Measurements from ENCODE around the gene COL4A6. TPM values are rescaled to one million over a fixed set of nuclear protein-coding genes. Genes with fewer than 3 reads are reported as not detected.

Gene COL4A6
- polyA plus RNA-seq, 3 donors, result not detected

DNA sequence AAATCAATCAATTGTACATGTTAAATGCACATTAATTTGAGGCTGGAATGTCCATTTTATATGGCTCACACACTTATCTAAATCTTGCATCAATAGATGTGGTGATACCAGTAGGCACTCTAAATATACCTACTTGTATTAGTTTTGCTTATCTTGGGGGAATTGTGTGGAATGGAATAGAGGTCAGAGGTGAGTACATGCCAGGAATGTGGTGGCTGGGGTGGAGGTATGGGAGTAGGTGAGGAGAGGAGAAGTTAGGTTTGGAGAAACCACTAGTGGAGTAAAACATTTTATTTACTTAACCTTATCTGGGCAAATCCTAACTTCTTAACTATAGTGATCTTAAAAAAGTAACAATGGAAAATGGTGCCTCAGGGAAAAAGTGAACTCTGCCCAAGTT lies 183.6 kb downstream of the COL4A6 start:
- intact Hi-C loops (cut with micrococcal nuclease), result no loop called here
- Mint-ChIP-seq H3K36me3 (no peaks in the 10 kb centered on the region), H3K4me3 (no peak overlapping the region), H3K27ac (no peak overlapping the region), H3K27me3 (ENCODE audit: low read depth in 3 of 3) (peaks cover 2 to 3% (median 3%) of the 10 kb centered on the region in 3 donors), H3K9me3 (peaks cover 0 to 4% (median 0%) of the 10 kb centered on the region in 7 donors), H3K4me1 (no peaks in the 10 kb centered on the region)
- H3K27me3 ChIP-seq (ENCODE audit: control insufficient read depth in 2 of 2, insufficient read depth in 2 of 2, low read length in 2 of 2), result peaks cover 0 to 2% of the 10 kb centered on the region in 2 donors
- no peak overlapping the region for H3K4me3 ChIP-seq (replicated peaks in 1 of 3; ENCODE audit: low read depth in 2 of 3, low read length in 3 of 3)
- no peaks in the 10 kb centered on the region for H3K9me3 ChIP-seq (replicated peaks in 1 of 2; ENCODE audit: control insufficient read depth in 1 of 2, insufficient read depth in 1 of 2, low read length in 2 of 2)
- H3K4me2 ChIP-seq (replicated peaks; ENCODE audit: extremely low read depth, low read length, poor library complexity, severe bottlenecking), result no peak overlapping the region
- no peaks in the 10 kb centered on the region for H3K36me3 ChIP-seq (replicated peaks in 1 of 2; ENCODE audit: control insufficient read depth in 1 of 2, insufficient read depth in 2 of 2, low read length in 2 of 2)
- no peak overlapping the region for H2AFZ ChIP-seq (ENCODE audit: insufficient read depth, low read depth, low read length, poor library complexity, severe bottlenecking)
- TF ChIP-seq, protein P1, sequence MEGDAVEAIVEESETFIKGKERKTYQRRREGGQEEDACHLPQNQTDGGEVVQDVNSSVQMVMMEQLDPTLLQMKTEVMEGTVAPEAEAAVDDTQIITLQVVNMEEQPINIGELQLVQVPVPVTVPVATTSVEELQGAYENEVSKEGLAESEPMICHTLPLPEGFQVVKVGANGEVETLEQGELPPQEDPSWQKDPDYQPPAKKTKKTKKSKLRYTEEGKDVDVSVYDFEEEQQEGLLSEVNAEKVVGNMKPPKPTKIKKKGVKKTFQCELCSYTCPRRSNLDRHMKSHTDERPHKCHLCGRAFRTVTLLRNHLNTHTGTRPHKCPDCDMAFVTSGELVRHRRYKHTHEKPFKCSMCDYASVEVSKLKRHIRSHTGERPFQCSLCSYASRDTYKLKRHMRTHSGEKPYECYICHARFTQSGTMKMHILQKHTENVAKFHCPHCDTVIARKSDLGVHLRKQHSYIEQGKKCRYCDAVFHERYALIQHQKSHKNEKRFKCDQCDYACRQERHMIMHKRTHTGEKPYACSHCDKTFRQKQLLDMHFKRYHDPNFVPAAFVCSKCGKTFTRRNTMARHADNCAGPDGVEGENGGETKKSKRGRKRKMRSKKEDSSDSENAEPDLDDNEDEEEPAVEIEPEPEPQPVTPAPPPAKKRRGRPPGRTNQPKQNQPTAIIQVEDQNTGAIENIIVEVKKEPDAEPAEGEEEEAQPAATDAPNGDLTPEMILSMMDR (IDR thresholded peaks at IDR 0.05), result no peak
- no peaks in the 10 kb centered on the region for H3K79me2 ChIP-seq (ENCODE audit: insufficient read depth, low read length)
- no peaks in the 10 kb centered on the region for H3K4me1 ChIP-seq (ENCODE audit: control insufficient read depth in 1 of 2, insufficient read depth in 2 of 2, low read length in 2 of 2)
- no peak overlapping the region for H3K27ac ChIP-seq (ENCODE audit: low read depth in 1 of 2, low read length in 2 of 2)
- H3K9ac ChIP-seq (ENCODE audit: insufficient read depth, low read length, poor library complexity, severe bottlenecking), result no peak overlapping the region
- DNase-seq, result no peak
- H4K20me1 ChIP-seq (ENCODE audit: insufficient read depth, low read length), result no peaks in the 10 kb centered on the region

DNA sequence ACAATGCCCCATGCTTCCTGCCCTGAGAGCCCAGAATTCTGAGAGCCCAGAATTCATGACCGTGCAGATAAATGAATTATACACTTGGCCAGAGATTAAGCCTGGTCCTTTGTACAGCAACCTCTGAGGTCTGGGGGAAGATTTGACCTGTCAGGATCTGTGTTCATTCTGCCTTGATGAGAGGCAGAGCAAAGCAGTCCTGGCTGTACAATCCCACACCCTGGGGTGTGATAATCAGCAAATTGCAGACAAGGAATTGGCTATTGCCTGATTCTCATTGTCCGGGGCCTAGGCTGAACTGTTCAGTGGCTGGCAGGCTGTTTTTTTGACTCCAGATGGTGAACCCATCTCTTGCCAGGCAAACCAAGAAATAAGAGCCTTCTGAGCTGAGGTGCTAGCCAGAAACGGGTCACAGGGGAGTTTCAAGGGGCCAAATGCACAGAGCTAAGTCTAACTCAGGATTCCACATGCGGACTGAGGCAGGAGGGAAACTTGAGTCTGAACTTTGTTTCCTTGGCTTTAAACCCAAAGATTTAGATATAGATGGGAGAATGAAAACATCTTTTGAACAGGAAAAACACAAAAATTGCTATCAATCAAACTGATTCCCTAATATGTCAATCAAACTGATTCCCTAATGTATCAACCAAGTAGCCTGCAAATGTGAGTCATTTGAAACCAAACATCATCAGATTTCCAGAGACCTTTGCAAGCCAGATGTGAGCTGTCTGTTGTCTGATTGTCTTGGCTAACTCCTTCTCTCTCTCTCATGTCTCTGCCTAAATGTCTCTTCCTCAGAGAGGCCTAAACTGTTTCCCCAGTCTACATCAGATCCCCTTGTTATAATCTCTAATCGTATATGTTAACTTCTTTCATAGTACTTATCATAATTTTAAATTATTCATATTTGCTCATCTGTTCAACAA lies 187.3 kb downstream of the COL4A6 start:
- no peak overlapping the region for H3K4me2 ChIP-seq (replicated peaks; ENCODE audit: extremely low read depth, low read length, poor library complexity, severe bottlenecking)
- Mint-ChIP-seq H3K36me3 (no peaks in the 10 kb centered on the region), H3K9me3 (peaks cover 0 to 4% (median 0%) of the 10 kb centered on the region in 7 donors), H3K4me3 (no peak overlapping the region), H3K27me3 (ENCODE audit: low read depth in 3 of 3) (peaks cover 1 to 3% (median 3%) of the 10 kb centered on the region in 3 donors), H3K4me1 (no peaks in the 10 kb centered on the region), H3K27ac (no peak overlapping the region)
- no peaks in the 10 kb centered on the region for H3K9me3 ChIP-seq (replicated peaks in 1 of 2; ENCODE audit: control insufficient read depth in 1 of 2, insufficient read depth in 1 of 2, low read length in 2 of 2)
- H3K4me3 ChIP-seq (replicated peaks in 1 of 3; ENCODE audit: low read depth in 2 of 3, low read length in 3 of 3), result no peak overlapping the region
- H3K27ac ChIP-seq (ENCODE audit: low read depth in 1 of 2, low read length in 2 of 2), result no peak overlapping the region
- no peaks in the 10 kb centered on the region for H4K20me1 ChIP-seq (ENCODE audit: insufficient read depth, low read length)
- no peaks in the 10 kb centered on the region for H3K36me3 ChIP-seq (replicated peaks in 1 of 2; ENCODE audit: control insufficient read depth in 1 of 2, insufficient read depth in 2 of 2, low read length in 2 of 2)
- WGBS (ENCODE audit: insufficient coverage), result 100% methylated on average over 1 of the region's 5 CpGs
- H3K4me1 ChIP-seq (ENCODE audit: control insufficient read depth in 1 of 2, insufficient read depth in 2 of 2, low read length in 2 of 2), result no peaks in the 10 kb centered on the region
- H3K9ac ChIP-seq (ENCODE audit: insufficient read depth, low read length, poor library complexity, severe bottlenecking), result no peak overlapping the region
- no peak for DNase-seq
- no peaks in the 10 kb centered on the region for H3K79me2 ChIP-seq (ENCODE audit: insufficient read depth, low read length)
- intact Hi-C loops (cut with micrococcal nuclease), result no loop called here
- H2AFZ ChIP-seq (ENCODE audit: insufficient read depth, low read depth, low read length, poor library complexity, severe bottlenecking), result no peak overlapping the region
- TF ChIP-seq, protein P1 (IDR thresholded peaks at IDR 0.05), result no peak
- peaks cover 0 to 2% of the 10 kb centered on the region in 2 donors for H3K27me3 ChIP-seq (ENCODE audit: control insufficient read depth in 2 of 2, insufficient read depth in 2 of 2, low read length in 2 of 2)

All from CD14-positive monocyte (primary cell).